Muscle of back (tissue), 11 donors: ENCODE measurements around the gene ZNF526. TPM values are rescaled to one million over a fixed set of nuclear protein-coding genes. Genes with fewer than 3 reads are reported as not detected.

ENCODE experiments used
- DNase-seq, 3 donors: peaks; one replicate each; pipeline versions ENCODE4 v3.0.0 to v3.0.0-alpha.2; 2013
- polyA plus RNA-seq, 10 donors: library from polyadenylated mRNA; unstranded; fragments of 120-200 nt; gene quantifications; one replicate each; pipeline ENCODE4 v1.2.1, GENCODE V29; 2013; ENCODE audit not compliant: insufficient read length in 10 of 10

Gene ZNF526
- polyA plus RNA-seq, 10 donors: 4.5 to 8.5 (median 5.9) TPM

- DNase-seq: no peak
Observed at GRCh38 chr19:42193294-42193693, 26.8 kb upstream of the ZNF526 start.

GRCh38 chr19:42193706-42194105 lies 26.4 kb upstream of the ZNF526 start:
- DNase-seq: no peak

- DNase-seq: no peak
Observed at GRCh38 chr19:42196011-42197001, 23.8 kb upstream of the ZNF526 start.

- DNase-seq: no peak
Observed at GRCh38 chr19:42197375-42197817, 22.7 kb upstream of the ZNF526 start.

GRCh38 chr19:42198676-42199439 lies 21.3 kb upstream of the ZNF526 start:
- peak in 1 of 3 donors; percentile 15 for DNase-seq

- peak in 1 of 3 donors; percentile 20 for DNase-seq
Observed at GRCh38 chr19:42199440-42200115, 20.5 kb upstream of the ZNF526 start.

GRCh38 chr19:42200116-42200715 lies 19.9 kb upstream of the ZNF526 start:
- DNase-seq: no peak

- DNase-seq: peak in 1 of 3 donors; percentile 32
Observed at GRCh38 chr19:42201489-42202289, 18.4 kb upstream of the ZNF526 start.

- no peak for DNase-seq
Observed at GRCh38 chr19:42202290-42202880, 17.7 kb upstream of the ZNF526 start.

GRCh38 chr19:42203700-42204099 lies 16.4 kb upstream of the ZNF526 start:
- DNase-seq: no peak

GRCh38 chr19:42204664-42205063 lies 15.4 kb upstream of the ZNF526 start:
- no peak for DNase-seq

GRCh38 chr19:42206871-42207755 lies 13.0 kb upstream of the ZNF526 start:
- DNase-seq: no peak

GRCh38 chr19:42207767-42208271 lies 12.3 kb upstream of the ZNF526 start:
- DNase-seq: peak in 1 of 3 donors; percentile 41

GRCh38 chr19:42208612-42209011 lies 11.5 kb upstream of the ZNF526 start:
- DNase-seq: no peak

GRCh38 chr19:42212886-42213285 lies 7.2 kb upstream of the ZNF526 start:
- no peak for DNase-seq

GRCh38 chr19:42214810-42215485 lies 5.2 kb upstream of the ZNF526 start:
- no peak for DNase-seq

- peak; percentile 19 to 75 (median 44) for DNase-seq
Observed at GRCh38 chr19:42216653-42217519, 3.2 kb upstream of the ZNF526 start.
